IPS DF 4.7 (cell line): ENCODE data around the gene P2RX4.
"Not testable (repeated sequence)": the region's sequence is repeated elsewhere in the genome, so short reads cannot be mapped to it uniquely, and the experiment has no call there.

ENCODE experiments used
- DNase-seq: peaks from one replicate; pipeline ENCODE4 v3.0.0-alpha.2; 2013; ENCODE audit warnings: low spot score; ENCODE audit errors: extremely low read depth

P2RX4 gene

GRCh38 chr12:121188227-121188626 lies 21.7 kb upstream of the P2RX4 start:
- no peak for DNase-seq

- DNase-seq: no peak
Measured at GRCh38 chr12:121189131-121189530, 20.8 kb upstream of the P2RX4 start.

- DNase-seq: no peak
Measured at GRCh38 chr12:121189619-121190155, 20.2 kb upstream of the P2RX4 start.

- no peak for DNase-seq
Measured at GRCh38 chr12:121190523-121191031, 19.4 kb upstream of the P2RX4 start.

- DNase-seq: no peak
Measured at GRCh38 chr12:121191151-121191550, 18.8 kb upstream of the P2RX4 start.

GRCh38 chr12:121196902-121197301 lies 13.0 kb upstream of the P2RX4 start:
- DNase-seq: no peak

- DNase-seq: no peak
Measured at GRCh38 chr12:121198949-121199348, 11.0 kb upstream of the P2RX4 start.

GRCh38 chr12:121201140-121201539 lies 8.8 kb upstream of the P2RX4 start:
- DNase-seq: not testable (repeated sequence)

GRCh38 chr12:121202407-121203355 lies 7.2 kb upstream of the P2RX4 start:
- no peak for DNase-seq

- no peak for DNase-seq
Measured at GRCh38 chr12:121203482-121203881, 6.4 kb upstream of the P2RX4 start.

- DNase-seq: no peak
Measured at GRCh38 chr12:121205491-121205890, 4.4 kb upstream of the P2RX4 start.

GRCh38 chr12:121208571-121208970 lies 1.4 kb upstream of the P2RX4 start:
- not testable (repeated sequence) for DNase-seq

- no peak for DNase-seq
Measured at GRCh38 chr12:121209221-121209620, 708 bp upstream of the P2RX4 start.

GRCh38 chr12:121212875-121213274 lies 2.9 kb downstream of the P2RX4 start:
- DNase-seq: no peak

- DNase-seq: no peak
Measured at GRCh38 chr12:121214166-121214777, 4.3 kb downstream of the P2RX4 start.

GRCh38 chr12:121214855-121215745 lies 5.2 kb downstream of the P2RX4 start:
- DNase-seq: no peak

- no peak for DNase-seq
Measured at GRCh38 chr12:121216102-121216501, 6.2 kb downstream of the P2RX4 start.

GRCh38 chr12:121217063-121217462 lies 7.1 kb downstream of the P2RX4 start:
- no peak for DNase-seq

- no peak for DNase-seq
Measured at GRCh38 chr12:121217761-121218160, 7.8 kb downstream of the P2RX4 start.

GRCh38 chr12:121218588-121219352 lies 8.8 kb downstream of the P2RX4 start:
- no peak for DNase-seq
